ENCODE data around the gene EFNA5. TPM values are rescaled to one million over a fixed set of nuclear protein-coding genes. Genes with fewer than 3 reads are reported as not detected.
"Not testable (repeated sequence)": the region's sequence is repeated elsewhere in the genome, so short reads cannot be mapped to it uniquely, and the experiment has no call there.

EFNA5 gene
- total RNA-seq, 1 experiment from 2014 or later: 216 TPM

GRCh38 chr5:107455111-107455544 is 215.6 kb downstream of the EFNA5 start:
- H3K4me3 Mint-ChIP-seq (ENCODE audit: low read depth, unreplicated experiment): peak overlapping the region; percentile 46
- peak overlapping the region; percentile 88 for H3K27ac Mint-ChIP-seq (ENCODE audit: unreplicated experiment)
- intact Hi-C loops (cut with micrococcal nuclease; ENCODE audit: unreplicated experiment): no loop called here
- no peak for TF ChIP-seq CTCF (IDR thresholded peaks at IDR 0.05; ENCODE audit: unreplicated experiment)
- H3K27me3 Mint-ChIP-seq (ENCODE audit: unreplicated experiment): no peaks in the 10 kb centered on the region
- H3K36me3 Mint-ChIP-seq (ENCODE audit: insufficient read depth, unreplicated experiment): peaks cover 14% of the 10 kb centered on the region
- no TSS peak for BruUV-seq (replicated peaks)
- no peaks in the 10 kb centered on the region for H3K9me3 Mint-ChIP-seq (ENCODE audit: low read depth, unreplicated experiment)
- H3K4me1 Mint-ChIP-seq (ENCODE audit: low read depth, unreplicated experiment): peaks cover 77% of the 10 kb centered on the region
- CTCF ChIA-PET: interaction anchor here (0.6 to 4.1 kb wide), 8 partner anchors 9 to 209 kb away, joined by 3 to 19 read pairs (median 3); no protein-coding TSS in a partner anchor
- no peak for DNase-seq

GRCh38 chr5:107451827-107452226 is 218.9 kb downstream of the EFNA5 start:
- CTCF ChIA-PET: interaction anchor here (1.2 kb wide), 1 partner anchor 9 kb away, joined by 3 read pairs; no protein-coding TSS in a partner anchor
- BruUV-seq (replicated peaks); H3K27me3 Mint-ChIP-seq (ENCODE audit: unreplicated experiment); H3K4me3 Mint-ChIP-seq (ENCODE audit: low read depth, unreplicated experiment); H3K9me3 Mint-ChIP-seq (ENCODE audit: low read depth, unreplicated experiment); H3K27ac Mint-ChIP-seq (ENCODE audit: unreplicated experiment); intact Hi-C loops (cut with micrococcal nuclease; ENCODE audit: unreplicated experiment); DNase-seq: not testable (repeated sequence)
- Mint-ChIP-seq H3K36me3 (ENCODE audit: insufficient read depth, unreplicated experiment) (peaks cover 12% of the 10 kb centered on the region), H3K4me1 (ENCODE audit: low read depth, unreplicated experiment) (peaks cover 79% of the 10 kb centered on the region)

- no peak overlapping the region for H3K4me3 Mint-ChIP-seq (ENCODE audit: low read depth, unreplicated experiment)
- H3K36me3 Mint-ChIP-seq (ENCODE audit: insufficient read depth, unreplicated experiment): peaks cover 12% of the 10 kb centered on the region
- intact Hi-C loops (cut with micrococcal nuclease; ENCODE audit: unreplicated experiment): no loop called here
- no peak for TF ChIP-seq CTCF (IDR thresholded peaks at IDR 0.05; ENCODE audit: unreplicated experiment)
- BruUV-seq (replicated peaks): no TSS peak
- H3K4me1 Mint-ChIP-seq (ENCODE audit: low read depth, unreplicated experiment): peaks cover 74% of the 10 kb centered on the region
- H3K27ac Mint-ChIP-seq (ENCODE audit: unreplicated experiment): peak overlapping the region; percentile 21
- DNase-seq: no peak
- peaks cover 2% of the 10 kb centered on the region for H3K9me3 Mint-ChIP-seq (ENCODE audit: low read depth, unreplicated experiment)
- H3K27me3 Mint-ChIP-seq (ENCODE audit: unreplicated experiment): no peaks in the 10 kb centered on the region
- CTCF ChIA-PET: no interaction called here
Measured at GRCh38 chr5:107451028-107451427, 219.7 kb downstream of the EFNA5 start.

- H3K27ac Mint-ChIP-seq (ENCODE audit: unreplicated experiment): peak overlapping the region; percentile 21
- H3K4me3 Mint-ChIP-seq (ENCODE audit: low read depth, unreplicated experiment): no peak overlapping the region
- H3K36me3 Mint-ChIP-seq (ENCODE audit: insufficient read depth, unreplicated experiment): peaks cover 12% of the 10 kb centered on the region
- TF ChIP-seq CTCF (IDR thresholded peaks at IDR 0.05; ENCODE audit: unreplicated experiment): no peak
- intact Hi-C loops (cut with micrococcal nuclease; ENCODE audit: unreplicated experiment): no loop called here
- CTCF ChIA-PET: no interaction called here
- BruUV-seq (replicated peaks): no TSS peak
- peaks cover 74% of the 10 kb centered on the region for H3K4me1 Mint-ChIP-seq (ENCODE audit: low read depth, unreplicated experiment)
- no peaks in the 10 kb centered on the region for H3K27me3 Mint-ChIP-seq (ENCODE audit: unreplicated experiment)
- peaks cover 2% of the 10 kb centered on the region for H3K9me3 Mint-ChIP-seq (ENCODE audit: low read depth, unreplicated experiment)
- no peak for DNase-seq
Measured at GRCh38 chr5:107450531-107450930, 220.2 kb downstream of the EFNA5 start.

- Mint-ChIP-seq H3K27me3 (ENCODE audit: unreplicated experiment) (no peaks in the 10 kb centered on the region), H3K4me1 (ENCODE audit: low read depth, unreplicated experiment) (peaks cover 69% of the 10 kb centered on the region), H3K9me3 (ENCODE audit: low read depth, unreplicated experiment) (peaks cover 2% of the 10 kb centered on the region), H3K36me3 (ENCODE audit: insufficient read depth, unreplicated experiment) (peaks cover 7% of the 10 kb centered on the region), H3K27ac (ENCODE audit: unreplicated experiment) (no peak overlapping the region), H3K4me3 (ENCODE audit: low read depth, unreplicated experiment) (no peak overlapping the region)
- no peak for DNase-seq
- TF ChIP-seq CTCF (IDR thresholded peaks at IDR 0.05; ENCODE audit: unreplicated experiment): no peak
- no TSS peak for BruUV-seq (replicated peaks)
- intact Hi-C loops (cut with micrococcal nuclease; ENCODE audit: unreplicated experiment): no loop called here
- CTCF ChIA-PET: no interaction called here
Measured at GRCh38 chr5:107449369-107449768, 221.4 kb downstream of the EFNA5 start.

Data from Calu3 (cell line).